Mesendoderm (in vitro differentiated cells): Measurements from ENCODE around the gene MVB12B. TPM values are rescaled to one million over a fixed set of nuclear protein-coding genes. Genes with fewer than 3 reads are reported as not detected.
"Not testable (repeated sequence)": the region's sequence is repeated elsewhere in the genome, so short reads cannot be mapped to it uniquely, and the experiment has no call there.

Experiments used
- DNase-seq: peaks from one replicate; pipeline ENCODE4 v3.0.0; 2013
- H2AK5ac ChIP-seq: 2 replicates; pipeline ENCODE4 v1.6.1; 2013; ENCODE audit warnings: low read length, inconsistent platforms
- H2BK120ac ChIP-seq: 2 replicates; pipeline ENCODE4 v1.6.1; 2013; ENCODE audit warnings: low read depth, mild to moderate bottlenecking, low read length, moderate library complexity, mixed read lengths
- H2BK15ac ChIP-seq: replicated peaks from 2 replicates; pipeline ENCODE4 v1.6.1; 2013; ENCODE audit warnings: low read depth, mild to moderate bottlenecking, moderate library complexity
- H2BK5ac ChIP-seq: 2 replicates; pipeline ENCODE4 v1.6.1; 2013; ENCODE audit warnings: low read length, inconsistent platforms
- H3K18ac ChIP-seq: 2 replicates; pipeline ENCODE4 v1.6.1; 2013; ENCODE audit warnings: mild to moderate bottlenecking, low read length, mixed read lengths
- H3K23ac ChIP-seq: one replicate; pipeline ENCODE4 v1.6.1; 2013; ENCODE audit warnings: low read length
- H3K27ac ChIP-seq: 2 replicates; pipeline ENCODE4 v1.5.1; 2013; ENCODE audit warnings: low read depth, mild to moderate bottlenecking, inconsistent platforms, low read length, moderate library complexity
- H3K27me3 ChIP-seq: 2 replicates; pipeline ENCODE4 v1.6.1; 2013; ENCODE audit warnings: low read length, control low read depth, mild to moderate bottlenecking, inconsistent platforms; ENCODE audit not compliant: insufficient read depth, poor library complexity
- H3K36me3 ChIP-seq: 2 replicates; pipeline ENCODE4 v1.6.1; 2013; ENCODE audit warnings: low read length, inconsistent platforms; ENCODE audit not compliant: control insufficient read depth, insufficient read depth
- H3K4ac ChIP-seq: one replicate; pipeline ENCODE4 v1.6.1; 2013; ENCODE audit warnings: low read depth, mild to moderate bottlenecking, low read length, moderate library complexity
- H3K4me1 ChIP-seq: 2 replicates; pipeline ENCODE4 v1.6.1; 2013; ENCODE audit warnings: low read depth, low read length, inconsistent platforms; ENCODE audit not compliant: control insufficient read depth
- H3K4me2 ChIP-seq: 2 replicates; pipeline ENCODE4 v1.6.1; 2013; ENCODE audit warnings: low read length
- H3K4me3 ChIP-seq: 2 replicates; pipeline ENCODE4 v1.5.1; 2013; ENCODE audit warnings: mild to moderate bottlenecking, low read length
- H3K56ac ChIP-seq: one replicate; pipeline ENCODE4 v1.6.1; 2013; ENCODE audit warnings: low read length
- H3K79me1 ChIP-seq: 2 replicates; pipeline ENCODE4 v1.6.1; 2013; ENCODE audit warnings: low read length, inconsistent platforms
- H3K79me2 ChIP-seq: 2 replicates; pipeline ENCODE4 v1.6.1; 2013; ENCODE audit warnings: mild to moderate bottlenecking, low read length; ENCODE audit not compliant: control insufficient read depth, insufficient read depth
- H3K9ac ChIP-seq: 2 replicates; pipeline ENCODE4 v1.6.1; 2013; ENCODE audit warnings: low read length, inconsistent platforms
- H4K5ac ChIP-seq: one replicate; pipeline ENCODE4 v1.6.1; 2013; ENCODE audit warnings: low read length
- H4K8ac ChIP-seq: one replicate; pipeline ENCODE4 v1.6.1; 2013; ENCODE audit warnings: low read depth, mild to moderate bottlenecking, control low read depth, low read length, moderate library complexity
- WGBS: extraction: QIAGEN DNeasy Blood & Tissue Kit; methylation state at CpG from one replicate; pipeline ENCODE4 v1.1.7; 2013; ENCODE audit warnings: low lambda C conversion rate, missing lambda C conversion rate; ENCODE audit not compliant: insufficient coverage; ENCODE audit errors: extremely low coverage; 5-methylcytosine and 5-hydroxymethylcytosine counted together
- small RNA-seq: library from polyadenylated mRNA; stranded (forward); fragments of <200 nt; extraction: miRNeasy Mini kit (QIAGEN cat#:217004); gene quantifications from one replicate; pipeline ENCODE3, GENCODE V24; 2013; ENCODE audit not compliant: insufficient read depth

Gene MVB12B

DNA sequence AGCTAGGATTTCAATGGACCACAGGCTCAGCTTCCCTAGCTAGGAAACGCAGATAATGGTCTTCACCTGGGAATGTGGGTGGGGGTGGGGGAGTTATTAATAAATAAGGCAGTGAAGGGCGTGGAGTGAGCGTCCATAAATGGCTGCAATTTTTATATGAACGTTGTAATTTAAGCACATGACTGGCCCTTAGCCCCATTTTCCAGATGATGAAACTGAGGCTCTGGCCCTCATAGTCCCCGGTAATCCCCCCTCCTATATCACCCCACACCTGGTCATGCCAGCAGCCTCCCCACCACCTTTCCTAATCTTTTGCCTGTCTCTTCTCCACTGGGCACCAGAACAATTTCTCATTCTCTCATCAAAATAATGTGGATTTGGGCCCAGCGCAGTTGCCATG is 225.2 kb downstream of the MVB12B start:
- H3K9ac ChIP-seq = no peak overlapping the region

GRCh38 chr9:126554292-126554691 is 227.7 kb downstream of the MVB12B start:
- no peak overlapping the region for H3K23ac ChIP-seq
- H4K5ac ChIP-seq = no peak overlapping the region
- no peak overlapping the region for H3K27ac ChIP-seq
- no peak overlapping the region for H3K9ac ChIP-seq
- H2AK5ac ChIP-seq = no peak overlapping the region
- no peak overlapping the region for H2BK120ac ChIP-seq
- H3K27me3 ChIP-seq = no peaks in the 10 kb centered on the region
- H3K79me1 ChIP-seq = no peaks in the 10 kb centered on the region
- DNase-seq = no peak
- no peaks in the 10 kb centered on the region for H3K79me2 ChIP-seq
- H4K8ac ChIP-seq = no peak overlapping the region
- H3K4me2 ChIP-seq = no peak overlapping the region
- H3K56ac ChIP-seq = no peak overlapping the region
- no peak overlapping the region for H3K4ac ChIP-seq
- no CpG with 5 or more reads among the region's 8 CpGs for WGBS
- H3K4me1 ChIP-seq = no peaks in the 10 kb centered on the region
- no peak overlapping the region for H3K4me3 ChIP-seq
- H2BK15ac ChIP-seq = no peak overlapping the region
- no peak overlapping the region for H2BK5ac ChIP-seq
- no peak overlapping the region for H3K18ac ChIP-seq
- H3K36me3 ChIP-seq = no peaks in the 10 kb centered on the region

More for the DNA sequence above, 225.2 kb downstream of the MVB12B start:
- no peak overlapping the region for H3K4me3 ChIP-seq
- H4K8ac ChIP-seq = no peak overlapping the region
- H3K79me1 ChIP-seq = no peaks in the 10 kb centered on the region
- WGBS = no CpG with 5 or more reads among the region's 6 CpGs
- no peak overlapping the region for H3K18ac ChIP-seq
- H3K36me3 ChIP-seq = no peaks in the 10 kb centered on the region
- no peak for DNase-seq
- H3K4me1 ChIP-seq = no peaks in the 10 kb centered on the region
- H3K4me2 ChIP-seq = no peak overlapping the region
- H2BK5ac ChIP-seq = no peak overlapping the region
- H2BK120ac ChIP-seq = no peak overlapping the region
- H3K4ac ChIP-seq = no peak overlapping the region
- H2AK5ac ChIP-seq = no peak overlapping the region
- no peak overlapping the region for H3K56ac ChIP-seq
- H3K27me3 ChIP-seq = no peaks in the 10 kb centered on the region
- H2BK15ac ChIP-seq = no peak overlapping the region
- H4K5ac ChIP-seq = no peak overlapping the region
- H3K23ac ChIP-seq = no peak overlapping the region
- H3K27ac ChIP-seq = no peak overlapping the region
- H3K79me2 ChIP-seq = no peaks in the 10 kb centered on the region

- WGBS = no CpG with 5 or more reads among the region's 13 CpGs
- H3K27ac ChIP-seq = not testable (repeated sequence)
Observed at GRCh38 chr9:126555421-126555820, 228.8 kb downstream of the MVB12B start.

More at GRCh38 chr9:126555421-126555820, 228.8 kb downstream of the MVB12B start:
- not testable (repeated sequence) for H3K4ac ChIP-seq, H3K23ac ChIP-seq, H3K79me1 ChIP-seq, H4K5ac ChIP-seq, H3K4me1 ChIP-seq, H3K36me3 ChIP-seq, H3K9ac ChIP-seq, H2BK15ac ChIP-seq, H2BK5ac ChIP-seq, H3K27me3 ChIP-seq, H3K4me2 ChIP-seq, H4K8ac ChIP-seq, H3K4me3 ChIP-seq, H3K79me2 ChIP-seq, H3K18ac ChIP-seq, H2AK5ac ChIP-seq, H3K56ac ChIP-seq, H2BK120ac ChIP-seq, DNase-seq

Small RNA genes within 50 kb of the gene (small RNA-seq; reads per million reads assigned to genes)
- not detected for gene RF00108
